HTR-8/SVneo (cell line): ENCODE data around the gene GRAMD2A.
A peak's percentile ranks its signal among the peaks of the same experiment; 100 is the strongest.

ENCODE experiments used
- DNase-seq: peaks from one replicate; pipeline ENCODE4 v3.0.0; 2011; ENCODE audit warnings: low spot score, mixed read lengths; ENCODE audit not compliant: insufficient read length
- FAIRE-seq: peaks from 2 replicates; lab custom pipeline; 2011; peaks lifted over from hg19 to GRCh38; lab: Jason Lieb, UNC

Gene GRAMD2A

DNA sequence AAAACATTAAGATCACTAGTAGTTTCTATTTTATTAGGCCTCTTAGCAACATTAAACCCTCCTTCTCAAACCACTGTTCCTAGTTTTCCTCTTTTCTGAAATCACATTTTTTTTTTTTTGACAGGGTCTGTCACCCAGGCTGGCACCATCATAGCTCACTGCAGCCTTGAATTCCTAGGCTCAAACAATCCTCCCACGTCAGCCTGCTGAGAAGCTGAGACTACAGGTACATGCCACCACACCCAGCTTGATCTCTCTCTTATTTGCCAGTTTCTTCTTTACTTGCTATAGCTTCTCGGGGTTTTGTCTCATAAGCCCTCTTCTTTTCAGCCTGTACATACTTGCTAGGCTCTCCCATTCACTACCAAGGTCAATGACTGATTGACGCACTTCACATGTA lies 51.4 kb downstream of the GRAMD2A start:
- DNase-seq = no peak
- no peak for FAIRE-seq

GRCh38 chr15:72141171-72142084 lies 56.2 kb downstream of the GRAMD2A start:
- FAIRE-seq (no peak), DNase-seq (no peak)

GRCh38 chr15:72140088-72140487 lies 57.5 kb downstream of the GRAMD2A start:
- no peak for DNase-seq
- FAIRE-seq = no peak

DNA sequence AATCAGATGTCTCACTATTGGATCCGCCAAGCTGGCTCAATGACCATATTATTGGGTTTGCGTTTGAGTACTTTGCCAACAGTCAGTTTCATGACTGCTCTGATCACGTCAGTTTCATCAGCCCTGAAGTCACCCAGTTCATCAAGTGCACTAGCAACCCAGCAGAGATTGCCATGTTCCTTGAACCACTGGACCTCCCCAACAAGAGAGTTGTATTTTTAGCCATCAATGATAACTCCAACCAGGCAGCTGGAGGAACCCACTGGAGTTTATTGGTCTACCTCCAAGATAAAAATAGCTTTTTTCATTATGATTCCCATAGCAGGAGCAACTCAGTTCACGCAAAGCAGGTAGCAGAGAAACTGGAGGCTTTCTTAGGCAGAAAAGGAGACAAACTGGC lies 57.9 kb downstream of the GRAMD2A start:
- no peak for DNase-seq
- FAIRE-seq = no peak

- DNase-seq (no peak), FAIRE-seq (no peak)
Observed at GRCh38 chr15:72136170-72137051, 61.2 kb downstream of the GRAMD2A start.

GRCh38 chr15:72135719-72136118 lies 61.9 kb downstream of the GRAMD2A start:
- FAIRE-seq (no peak), DNase-seq (no peak)

DNA sequence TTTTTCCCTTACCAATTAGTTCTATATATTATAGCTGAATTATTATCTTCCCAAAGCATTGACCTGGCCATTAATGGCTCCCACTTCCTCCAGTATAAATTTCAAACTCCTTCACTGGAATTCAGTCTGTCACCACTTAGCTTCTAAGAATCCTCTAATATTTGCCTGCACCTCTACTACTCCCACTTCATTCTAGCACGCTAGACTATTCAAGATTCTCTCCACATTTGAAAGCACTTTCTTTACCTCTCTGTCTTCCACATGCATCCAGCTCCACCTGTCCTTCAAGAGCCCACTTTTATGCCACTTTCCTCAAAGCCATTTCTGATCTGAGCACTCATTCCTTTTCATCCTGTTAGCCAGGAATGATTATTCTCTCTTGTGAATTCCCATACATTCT lies 64.4 kb downstream of the GRAMD2A start:
- no peak for DNase-seq
- no peak for FAIRE-seq

GRCh38 chr15:72131922-72132321 lies 65.7 kb downstream of the GRAMD2A start:
- FAIRE-seq (no peak), DNase-seq (no peak)

DNA sequence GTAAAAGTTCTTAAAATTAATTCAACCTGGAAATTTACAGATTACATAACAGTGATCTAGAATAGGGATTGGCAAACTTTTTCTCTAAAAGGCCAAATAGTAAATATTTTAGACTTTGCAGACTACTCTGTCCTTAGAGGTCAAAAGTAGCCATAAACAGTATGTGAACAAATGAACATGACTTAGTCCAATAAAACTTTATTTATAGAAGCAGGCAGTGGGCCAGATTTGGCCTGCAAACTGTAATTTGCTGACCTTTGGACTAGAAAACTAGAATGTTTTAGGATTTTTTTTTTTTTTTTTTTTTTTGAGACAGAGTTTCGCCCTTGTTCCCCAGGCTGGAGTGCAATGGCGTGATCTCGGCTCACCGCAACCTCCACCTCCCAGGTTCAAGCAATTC lies 67.3 kb downstream of the GRAMD2A start:
- DNase-seq (no peak), FAIRE-seq (no peak)

DNA sequence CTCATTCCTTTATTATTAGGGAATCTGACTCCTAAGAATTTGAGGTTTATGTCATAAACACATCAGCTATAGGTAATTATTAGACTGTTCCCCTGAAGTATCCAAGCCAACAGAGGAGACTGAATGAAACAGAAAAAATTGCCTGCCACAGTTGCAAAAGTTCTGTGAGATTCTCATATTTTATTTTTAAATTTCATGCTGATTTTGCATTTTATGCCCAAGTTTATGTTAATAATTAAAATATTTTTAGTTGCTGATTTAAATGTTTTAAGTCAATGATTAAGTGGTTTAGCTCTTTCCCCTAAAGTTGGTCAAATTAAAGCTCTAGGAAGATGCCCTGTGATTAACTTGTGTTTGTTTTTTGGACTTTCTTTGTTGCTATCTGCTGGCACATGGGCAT lies 69.2 kb downstream of the GRAMD2A start:
- FAIRE-seq (no peak), DNase-seq (no peak)

DNA sequence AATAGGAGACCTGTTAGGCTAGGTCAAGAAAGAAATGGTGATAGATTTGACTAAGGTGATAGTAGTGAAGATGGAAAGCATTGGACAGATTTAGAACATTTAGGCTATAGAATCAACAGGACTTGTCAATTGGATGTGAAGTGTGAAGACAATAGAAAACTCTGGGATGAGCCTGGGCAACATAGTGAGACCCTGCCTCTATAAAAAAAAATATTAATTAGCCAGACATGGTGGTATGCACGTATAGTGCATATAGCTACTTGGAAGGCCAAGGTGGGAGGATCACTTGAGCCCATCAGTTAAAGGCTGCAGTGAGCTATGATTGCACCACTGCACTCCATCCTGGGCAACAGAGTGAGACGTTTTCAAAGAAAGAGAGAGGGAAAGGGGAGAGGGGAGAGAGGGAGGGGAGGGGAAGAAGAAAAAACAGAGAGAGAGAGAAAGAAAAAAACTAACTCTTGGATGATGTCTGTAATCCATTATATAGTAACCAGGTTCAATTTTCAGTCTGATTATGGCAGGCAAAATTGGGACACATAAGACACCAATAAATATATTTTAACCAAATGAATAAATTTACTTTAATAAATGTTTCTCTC lies 69.8 kb downstream of the GRAMD2A start:
- DNase-seq = no peak
- peak; percentile 46 for FAIRE-seq

DNA sequence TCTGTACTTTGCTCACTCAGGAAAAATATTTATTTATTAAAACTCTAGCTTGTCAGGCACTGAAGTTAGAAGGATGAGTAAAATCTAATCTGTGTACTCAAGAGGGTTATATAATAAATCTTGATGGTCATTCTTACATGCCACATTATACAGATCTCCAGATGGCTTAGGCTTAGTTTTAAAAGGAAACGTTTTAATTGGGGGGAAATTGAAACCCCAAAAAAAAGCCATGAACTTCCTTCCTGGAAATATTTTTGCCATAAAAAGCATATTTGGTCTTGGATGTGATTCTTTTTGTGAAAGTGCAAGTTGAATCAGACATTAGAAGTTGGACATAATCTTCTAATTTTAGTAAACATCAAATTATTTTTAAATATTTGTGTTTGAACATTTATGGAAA lies 73.4 kb downstream of the GRAMD2A start:
- DNase-seq (no peak), FAIRE-seq (no peak)

GRCh38 chr15:72118017-72118978 lies 79.3 kb downstream of the GRAMD2A start, which contains the start of the genes MYO9A and SENP8:
Gene MYO9A, minus strand, starts transcription at chr15:72118150. Its CDS starts 71,587 bp downstream, at chr15:72046563.
Gene SENP8, plus strand, starts transcription at chr15:72118403. Its CDS starts 21,221 bp downstream, at chr15:72139624.
- peak; percentile 99 for FAIRE-seq

GRCh38 chr15:72117486-72118016 lies 80.0 kb downstream of the GRAMD2A start:
- FAIRE-seq (no peak), DNase-seq (peak; percentile 78)

More at GRCh38 chr15:72118017-72118978, 79.3 kb downstream of the GRAMD2A start, which contains the start of the genes MYO9A and SENP8:
- peak; percentile 96 for DNase-seq

DNA sequence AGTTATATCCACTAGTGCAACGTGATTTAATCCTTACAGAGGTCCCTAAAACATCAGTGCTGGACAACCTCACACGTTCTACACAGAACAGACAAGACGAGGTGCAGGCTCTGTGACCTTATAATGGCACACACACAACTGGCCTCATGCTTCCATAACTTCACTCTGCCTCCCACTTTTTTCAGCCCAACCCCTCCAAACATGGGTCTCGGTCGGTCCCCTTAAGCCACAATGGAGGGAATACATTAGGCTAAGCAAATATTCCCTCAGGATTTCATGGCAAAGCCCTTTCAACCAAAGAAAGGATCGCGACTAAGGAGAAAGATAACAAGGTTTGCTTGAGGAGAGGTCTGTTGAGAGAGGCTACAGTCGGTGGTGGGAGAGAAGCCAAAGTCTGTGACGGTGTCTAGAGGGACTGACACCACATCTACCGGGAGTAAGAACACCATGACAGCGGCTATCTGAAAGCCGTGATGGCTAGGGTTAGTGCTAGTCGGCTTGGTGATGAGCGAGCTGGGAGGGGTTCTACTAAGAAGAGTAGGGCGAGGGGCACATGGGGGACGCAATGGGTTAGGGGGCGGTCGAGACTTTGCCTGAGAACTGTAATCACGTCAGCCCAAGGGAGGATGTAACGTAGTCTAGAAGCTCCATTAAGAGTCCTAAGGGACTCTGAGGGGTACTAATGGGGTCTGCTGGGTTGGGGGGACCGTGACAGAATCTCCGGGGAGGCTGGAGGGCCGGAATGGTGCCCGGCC lies 80.7 kb downstream of the GRAMD2A start:
- peak; percentile 35 for DNase-seq
- FAIRE-seq = peak; percentile 55

DNA sequence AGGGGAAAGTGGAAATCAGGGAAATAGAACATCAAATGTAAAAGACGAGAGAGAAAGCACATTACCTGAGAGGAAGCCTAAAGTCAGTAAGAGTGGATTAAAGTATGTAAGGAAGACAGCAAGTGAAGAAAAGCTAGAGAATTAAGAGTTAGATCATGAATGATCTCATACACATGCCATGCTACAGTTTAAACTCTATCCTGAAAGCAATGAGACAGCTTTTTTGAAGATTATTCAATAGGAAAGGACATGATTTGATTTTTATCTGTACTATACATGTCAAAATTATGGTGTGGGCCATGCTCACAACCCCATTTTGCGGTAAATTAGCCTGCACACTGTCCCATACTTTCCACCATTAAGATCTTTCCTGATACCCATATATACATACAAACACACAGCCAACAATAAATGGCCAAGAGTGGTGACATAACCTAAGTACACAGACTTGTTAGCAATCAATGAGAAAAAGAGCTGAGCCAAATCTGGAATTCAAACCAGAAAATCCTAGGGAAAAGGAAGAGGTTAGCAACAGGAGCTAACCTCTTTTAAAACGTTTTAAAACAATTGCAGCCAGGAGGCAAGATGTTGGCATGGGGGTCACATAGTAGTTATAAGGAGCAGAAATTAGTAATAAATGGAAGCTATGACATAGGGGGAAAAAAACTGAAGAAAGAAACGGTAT lies 84.1 kb downstream of the GRAMD2A start:
- no peak for FAIRE-seq

GRCh38 chr15:72112805-72113204 lies 84.8 kb downstream of the GRAMD2A start:
- DNase-seq (no peak), FAIRE-seq (no peak)

More for the DNA sequence above, 84.1 kb downstream of the GRAMD2A start:
- no peak for DNase-seq

- no peak for FAIRE-seq
- DNase-seq = no peak
Observed at GRCh38 chr15:72112116-72112515, 85.5 kb downstream of the GRAMD2A start.
